Left lung (tissue), 10 donors: ENCODE data around the gene FOXA1. TPM values are rescaled to one million over a fixed set of nuclear protein-coding genes. Genes with fewer than 3 reads are reported as not detected.

ENCODE experiments used
- ATAC-seq: fragments of 200-7000 bp; cut with Tn5 transposase; one replicate; pipeline ENCODE4 v1.9.1; 2020; ENCODE audit warnings: moderate library complexity
- DNase-seq, 4 donors: peaks; one replicate each; pipeline ENCODE4 v3.0.0-alpha.2; 2013 to 2020
- H3K27ac ChIP-seq, 2 donors: fragments of 200-600 bp; sonication (generic) in 1 of 2; one replicate each; pipeline versions ENCODE4 v1.5.0 to v1.8.0; 2020 to 2021
- H3K27me3 ChIP-seq, 2 donors: fragments of 200-600 bp; sonication (generic) in 1 of 2; one replicate each; pipeline versions ENCODE4 v1.5.0 to v1.8.0; 2020 to 2021
- H3K36me3 ChIP-seq, 2 donors: fragments of 200-600 bp; sonication (generic) in 1 of 2; one replicate each; pipeline versions ENCODE4 v1.5.0 to v1.8.0; 2020 to 2021
- H3K4me1 ChIP-seq, 2 donors: fragments of 200-600 bp; one replicate each; pipeline ENCODE4 v1.8.0; 2021
- H3K4me3 ChIP-seq, 2 donors: fragments of 200-600 bp; sonication (generic) in 1 of 2; one replicate each; pipeline versions ENCODE4 v1.5.0 to v1.8.0; 2020 to 2021; ENCODE audit warnings: mild to moderate bottlenecking in 1 of 2
- H3K9me3 ChIP-seq, 2 donors: fragments of 200-600 bp; sonication (generic) in 1 of 2; one replicate each; pipeline versions ENCODE4 v1.5.0 to v1.8.0; 2020 to 2021
- CTCF ChIP-seq, 2 donors: fragments of 200-600 bp; sonication (generic) in 1 of 2; IDR thresholded peaks; one replicate each; pipeline versions ENCODE4 v1.5.0 to v1.8.0; 2021; ENCODE audit warnings: antibody characterized with exemption in 2 of 2
- intact Hi-C, 2 donors: fragments of 100-400 bp; cut with DNase I; formaldehyde crosslinking; loops; one replicate each; pipeline versions ENCODE4 v1.11.2 to v1.14.2; 2022
- polyA plus RNA-seq, 6 donors: library from polyadenylated mRNA; unstranded; fragments of 120-200 nt; gene quantifications; one replicate each; pipeline ENCODE4 v1.2.1, GENCODE V29; 2013; ENCODE audit not compliant: insufficient read length in 6 of 6
- total RNA-seq, 2 donors: library from RNA; stranded (reverse); fragmentation: NEBNext Ultra II Directional; extraction: Animal tissue kit (Norgen Biotek cat#: 25700); gene quantifications; one replicate each; pipeline ENCODE4 v1.2.1, GENCODE V29; 2021
- donor health status: DM: no; HTN: yes; CAD: no.
- donor health status: DM: no; HTN: no; CAD: no.

FOXA1 gene
- total and polyA plus RNA-seq, 8 donors, result 30.2 to 52.9 (median 41.8) TPM

DNA sequence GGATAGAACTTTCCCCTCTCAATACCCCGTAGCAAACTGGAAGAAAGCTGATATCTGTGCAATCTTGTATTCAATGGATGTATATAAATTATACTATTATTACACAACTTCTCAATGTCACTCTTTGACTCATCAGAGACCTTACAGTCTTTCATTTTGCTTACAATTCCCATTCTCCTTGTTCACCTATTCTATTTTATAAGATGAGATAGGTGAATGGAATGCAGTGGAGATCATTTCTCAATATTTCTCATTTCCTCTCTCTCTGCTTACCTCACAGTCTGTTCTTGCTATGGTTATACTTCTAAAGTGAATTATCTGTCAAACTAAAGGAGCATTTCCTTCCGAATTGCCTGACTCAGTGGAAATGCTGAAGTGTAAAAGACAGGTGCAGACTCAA, 14.9 kb downstream of the FOXA1 start:
- no peaks in the 10 kb centered on the region for H3K36me3 ChIP-seq
- H3K4me1 ChIP-seq, result peaks cover 0 to 5% of the 10 kb centered on the region in 2 donors
- intact Hi-C loops, result no loop called here
- peaks cover 30 to 41% of the 10 kb centered on the region in 2 donors for H3K27me3 ChIP-seq
- no peak overlapping the region for H3K27ac ChIP-seq
- TF ChIP-seq CTCF (IDR thresholded peaks at IDR 0.05), result no peak
- no peak for DNase-seq
- no peak for ATAC-seq
- no peak overlapping the region for H3K4me3 ChIP-seq
- no peaks in the 10 kb centered on the region for H3K9me3 ChIP-seq

DNA sequence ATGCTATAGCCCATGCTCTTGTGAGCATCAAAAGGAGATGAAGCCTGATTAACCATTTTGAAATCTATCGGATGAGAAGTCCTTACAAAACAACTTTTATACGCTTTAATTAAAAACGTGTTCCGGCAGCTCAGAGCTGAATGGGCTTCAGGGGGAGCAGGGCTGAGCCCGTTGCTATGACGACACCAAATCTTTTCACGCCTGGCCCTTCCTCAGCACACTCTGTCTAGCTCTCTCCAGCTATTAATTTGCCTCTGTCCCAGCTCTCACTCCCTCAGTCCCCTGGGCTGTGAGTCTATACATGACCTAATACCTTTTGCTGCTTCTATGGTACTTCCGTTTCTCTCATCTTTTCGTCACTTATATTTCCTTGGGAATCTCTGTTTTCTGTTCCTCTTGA, 15.8 kb downstream of the FOXA1 start:
- no peak for DNase-seq
- ATAC-seq, result no peak
- no peak for TF ChIP-seq CTCF (IDR thresholded peaks at IDR 0.05)
- peaks cover 21 to 32% of the 10 kb centered on the region in 2 donors for H3K27me3 ChIP-seq
- no peaks in the 10 kb centered on the region for H3K36me3 ChIP-seq
- no peak overlapping the region for H3K4me3 ChIP-seq
- peaks cover 0 to 5% of the 10 kb centered on the region in 2 donors for H3K4me1 ChIP-seq
- no peaks in the 10 kb centered on the region for H3K9me3 ChIP-seq
- H3K27ac ChIP-seq, result no peak overlapping the region
- intact Hi-C loops, result no loop called here

- Histone ChIP-seq H3K27me3 (peaks cover 0 to under 1% of the 10 kb centered on the region in 2 donors), H3K36me3 (no peaks in the 10 kb centered on the region), H3K4me3 (no peak overlapping the region), H3K9me3 (no peaks in the 10 kb centered on the region), H3K4me1 (no peaks in the 10 kb centered on the region), H3K27ac (no peak overlapping the region)
- ATAC-seq (peak; percentile 73), DNase-seq (no peak)
- TF ChIP-seq CTCF (IDR thresholded peaks at IDR 0.05), result no peak
- intact Hi-C loops, result no loop called here
These were observed 21.7 kb downstream of the FOXA1 start for GRCh38 chr14:37573356-37573755.

- ATAC-seq, result no peak
- no peaks in the 10 kb centered on the region for H3K4me1 ChIP-seq
These were observed 23.7 kb downstream of the FOXA1 start for GRCh38 chr14:37571391-37571790.

GRCh38 chr14:37569729-37570128, 25.3 kb downstream of the FOXA1 start:
- Histone ChIP-seq H3K4me1 (no peaks in the 10 kb centered on the region), H3K27ac (no peak overlapping the region), H3K9me3 (no peaks in the 10 kb centered on the region), H3K36me3 (no peaks in the 10 kb centered on the region), H3K27me3 (no peaks in the 10 kb centered on the region), H3K4me3 (no peak overlapping the region)
- DNase-seq (no peak), ATAC-seq (no peak)
- intact Hi-C loops, result no loop called here
- TF ChIP-seq CTCF (IDR thresholded peaks at IDR 0.05), result no peak

More at GRCh38 chr14:37571391-37571790, 23.7 kb downstream of the FOXA1 start:
- Histone ChIP-seq H3K4me3 (no peak overlapping the region), H3K36me3 (no peaks in the 10 kb centered on the region), H3K9me3 (no peaks in the 10 kb centered on the region), H3K27ac (no peak overlapping the region), H3K27me3 (no peaks in the 10 kb centered on the region)
- TF ChIP-seq CTCF (IDR thresholded peaks at IDR 0.05), result no peak
- DNase-seq, result no peak
- intact Hi-C loops, result no loop called here
